Endothelial cell of umbilical vein (primary cell): ENCODE data around the gene NENF. TPM values are rescaled to one million over a fixed set of nuclear protein-coding genes. Genes with fewer than 3 reads are reported as not detected.

ENCODE experiments used
- BruUV-seq: library from RNA; stranded (reverse); fragments of 400-500 nt; replicated peaks from 2 replicates; lab custom pipeline; 2021; lab: Mats Ljungman, UMichigan
- CTCF ChIA-PET: fragments of 300-600, 350-600 bp; sonication (Branson Sonifier 250); formaldehyde crosslinking; loops from one replicate; lab custom pipeline; 2021; ENCODE audit warnings: antibody characterized with exemption, inconsistent platforms; lab: Charles Lee
- POLR2A ChIA-PET: fragments of 300-600, 350-600 bp; sonication (Branson Sonifier 250); formaldehyde crosslinking; loops from one replicate; lab custom pipeline; 2021; ENCODE audit warnings: antibody characterized with exemption, inconsistent platforms; lab: Charles Lee
- DNase-seq: peaks from one replicate; pipeline ENCODE4 v3.0.0-alpha.2; 2011; ENCODE audit warnings: low read depth, low spot score
- FAIRE-seq: peaks from 2 replicates; lab custom pipeline; 2011; peaks lifted over from hg19 to GRCh38; lab: Jason Lieb, UNC
- H2AFZ ChIP-seq: 2 replicates; pipeline ENCODE4 v1.6.0; 2012; ENCODE audit warnings: low read depth, low read length, control low read depth, inconsistent platforms
- H3K27ac ChIP-seq: 2 replicates; pipeline ENCODE4 v1.5.1; 2011; ENCODE audit warnings: low read depth, mild to moderate bottlenecking, control low read depth, low read length, moderate library complexity; ENCODE audit not compliant: insufficient read depth
- H3K27me3 ChIP-seq, 2 experiments: 2 replicates each; pipeline versions ENCODE4 v1.6.0 to v1.6.1; 2011; ENCODE audit warnings: low read length in 2 of 2, mixed read lengths in 1 of 2; ENCODE audit not compliant: control insufficient read depth in 2 of 2, insufficient read depth in 2 of 2
- H3K36me3 ChIP-seq, 2 experiments: 2 replicates in 1 of 2; 3 replicates in 1 of 2; pipeline ENCODE4 v1.5.1; 2011; ENCODE audit warnings: low read length in 2 of 2, mild to moderate bottlenecking in 1 of 2, moderate library complexity in 1 of 2; ENCODE audit not compliant: control insufficient read depth in 2 of 2, insufficient read depth in 2 of 2; ENCODE audit errors: extremely low read depth in 1 of 2
- H3K4me1 ChIP-seq: 3 replicates; pipeline ENCODE4 v1.5.1; 2011; ENCODE audit warnings: mild to moderate bottlenecking, low read length; ENCODE audit not compliant: control insufficient read depth, insufficient read depth; ENCODE audit errors: extremely low read depth
- H3K4me2 ChIP-seq: 2 replicates; pipeline ENCODE4 v1.6.1; 2011; ENCODE audit warnings: low read length, control low read depth, mixed read lengths; ENCODE audit not compliant: insufficient read depth
- H3K4me3 ChIP-seq, 3 experiments: fragments of 200-600 bp in 1 of 3; sonication (generic), shearing (Covaris generic) in 1 of 3; replicated peaks in 1 of 3; 2 replicates each; pipeline ENCODE4 v1.5.1; 2011 to 2016; ENCODE audit warnings: control low read depth in 3 of 3, low read length in 3 of 3, mild to moderate bottlenecking in 2 of 3, inconsistent platforms in 1 of 3, low read depth in 1 of 3, moderate library complexity in 1 of 3; ENCODE audit not compliant: insufficient read depth in 1 of 3
- H3K79me2 ChIP-seq: 2 replicates; pipeline ENCODE4 v1.6.0; 2012; ENCODE audit warnings: low read length, inconsistent platforms; ENCODE audit not compliant: control insufficient read depth, insufficient read depth
- H3K9ac ChIP-seq: replicated peaks from 2 replicates; pipeline ENCODE3; 2011; ENCODE audit warnings: low read length, control low read depth; ENCODE audit not compliant: insufficient read depth; ENCODE audit errors: extremely low read depth
- H3K9me1 ChIP-seq: replicated peaks from 3 replicates; pipeline ENCODE4 v1.6.0; 2011; ENCODE audit warnings: mild to moderate bottlenecking, low read length; ENCODE audit not compliant: control insufficient read depth, insufficient read depth; ENCODE audit errors: extremely low read depth
- H3K9me3 ChIP-seq: replicated peaks from 2 replicates; pipeline ENCODE4 v1.5.1; 2012; ENCODE audit warnings: low read length, inconsistent platforms; ENCODE audit not compliant: control insufficient read depth, insufficient read depth
- H4K20me1 ChIP-seq: replicated peaks from 2 replicates; pipeline ENCODE3; 2011; ENCODE audit warnings: mild to moderate bottlenecking, low read length; ENCODE audit not compliant: control insufficient read depth, insufficient read depth; ENCODE audit errors: extremely low read depth
- EZH2 ChIP-seq: IDR thresholded peaks from 2 replicates; pipeline ENCODE4 v1.6.1; 2012; ENCODE audit warnings: borderline replicate concordance, low read depth, mild to moderate bottlenecking, moderate library complexity, low read length, inconsistent platforms; ENCODE audit not compliant: severe bottlenecking
- FOS ChIP-seq: IDR thresholded peaks from 2 replicates; pipeline ENCODE4 v1.6.1; 2011; ENCODE audit warnings: mild to moderate bottlenecking, low read length, moderate library complexity, borderline replicate concordance; ENCODE audit not compliant: insufficient read depth
- GATA2 ChIP-seq: IDR thresholded peaks from 2 replicates; pipeline ENCODE4 v1.7.0; 2011; ENCODE audit warnings: low read depth, mild to moderate bottlenecking, moderate library complexity, mixed read lengths, low read length; ENCODE audit not compliant: insufficient read length, insufficient read depth
- JUN ChIP-seq: IDR thresholded peaks from 2 replicates; pipeline ENCODE4 v1.6.1; 2011; ENCODE audit warnings: borderline replicate concordance, low read depth; ENCODE audit not compliant: insufficient read length, insufficient read depth
- MYC ChIP-seq: IDR thresholded peaks from one replicate; pipeline ENCODE4 v1.6.1; 2011; ENCODE audit warnings: mild to moderate bottlenecking, low read depth, low read length
- POLR2A ChIP-seq: IDR thresholded peaks from 2 replicates; pipeline ENCODE4 v1.6.1; 2012; ENCODE audit warnings: low read depth, mild to moderate bottlenecking, control low read depth, low read length
- POLR2AphosphoS5 ChIP-seq: IDR thresholded peaks from 2 replicates; pipeline ENCODE4 v1.6.1; 2012; ENCODE audit warnings: low read depth, mild to moderate bottlenecking, control low read depth, low read length, moderate library complexity; ENCODE audit not compliant: insufficient read depth
- dilution Hi-C: fragments of 300-500 bp; cut with MboI; formaldehyde crosslinking; loops from one replicate; pipeline ENCODE4 v1.15.0; 2019; ENCODE audit warnings: low sequenced_read_pairs; ENCODE audit not compliant: extremely low pct_ligation_motif_present
- intact Hi-C: fragments of 100-400 bp; cut with micrococcal nuclease; formaldehyde crosslinking; loops from one replicate; pipeline ENCODE4 v1.10.0; 2022
- polyA plus RNA-seq, 4 experiments: library from polyadenylated mRNA; depleted of rRNA in 3 of 4; stranded (reverse) in 3 of 4; unstranded in 1 of 4; fragments of >200 nt; gene quantifications; 2 replicates each; pipeline versions ENCODE4 v1.2.1 to v1.2.3, GENCODE V29; 2011 to 2012; ENCODE audit warnings: missing spikeins in 1 of 4
- total RNA-seq: library from RNA; stranded (reverse); gene quantifications from 2 replicates; pipeline ENCODE4 v1.2.3, GENCODE V29; 2021
- TF ChIP-seq, protein P1 (sequence below): IDR thresholded peaks from 2 replicates; pipeline ENCODE4 v1.6.1; 2011; ENCODE audit not compliant: insufficient read depth, insufficient read length
- TF ChIP-seq, protein P2 (sequence below), 2 donors: IDR thresholded peaks; 1 replicate in 1 of 2; 2 replicates in 1 of 2; pipeline ENCODE4 v1.5.1; 2011; ENCODE audit warnings: low read length in 2 of 2, mild to moderate bottlenecking in 2 of 2, moderate library complexity in 2 of 2, control low read depth in 1 of 2, inconsistent platforms in 1 of 2, low read depth in 1 of 2; ENCODE audit not compliant: insufficient read depth in 1 of 2; ENCODE audit errors: extremely low read depth in 1 of 2

Gene NENF
- total and polyA plus RNA-seq, 2 donors (not counting 3 experiments of a cell fraction or from before 2014, with no cell fraction given) = 19.8 to 23.0 TPM

DNA sequence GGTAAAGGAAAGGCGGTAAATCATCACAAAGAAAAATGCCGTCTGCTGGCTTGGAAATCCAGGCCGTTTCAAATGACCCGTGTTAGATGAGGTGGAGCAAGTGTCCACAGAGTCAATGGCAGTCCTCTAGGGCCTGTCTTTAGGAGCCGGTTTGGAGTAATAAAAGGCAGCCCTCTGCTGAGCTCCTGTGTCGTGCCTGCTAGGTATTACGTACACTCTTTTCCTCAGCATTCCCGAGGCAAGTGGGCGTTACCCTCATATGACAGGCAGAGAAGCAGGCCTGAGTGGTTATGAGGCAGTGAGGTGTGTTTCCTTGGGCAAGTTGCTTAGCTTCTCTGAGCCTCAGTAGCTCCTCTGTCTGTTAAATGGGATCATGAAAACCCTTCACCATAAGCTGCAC, 7.7 kb downstream of the NENF start:
- Histone ChIP-seq H2AFZ (no peak overlapping the region), H3K9ac (no peak overlapping the region), H3K27ac (no peak overlapping the region), H3K4me1 (no peaks in the 10 kb centered on the region), H3K36me3 (no peaks in the 10 kb centered on the region), H3K9me3 (no peaks in the 10 kb centered on the region), H4K20me1 (no peaks in the 10 kb centered on the region), H3K9me1 (no peaks in the 10 kb centered on the region), H3K4me2 (no peak overlapping the region), H3K79me2 (no peaks in the 10 kb centered on the region), H3K27me3 (no peaks in the 10 kb centered on the region), H3K4me3 (no peak overlapping the region)
- POLR2A ChIA-PET = interaction anchor here (0.6 kb wide), 1 partner anchor 481 kb away, joined by 4 read pairs; no protein-coding TSS in a partner anchor
- no TSS peak for BruUV-seq
- dilution Hi-C loops (no loop called here), intact Hi-C loops (no loop called here)
- DNase-seq = no peak
- FAIRE-seq = no peak
- CTCF ChIA-PET = interaction anchor here (1.2 to 3.3 kb wide), 2 partner anchors 10 to 16 kb away, joined by 3 to 24 read pairs; no protein-coding TSS in a partner anchor
- TF ChIP-seq, protein P1, sequence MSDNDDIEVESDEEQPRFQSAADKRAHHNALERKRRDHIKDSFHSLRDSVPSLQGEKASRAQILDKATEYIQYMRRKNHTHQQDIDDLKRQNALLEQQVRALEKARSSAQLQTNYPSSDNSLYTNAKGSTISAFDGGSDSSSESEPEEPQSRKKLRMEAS = no peak
- TF ChIP-seq JUN (no peak), MYC (no peak), EZH2 (no peak), POLR2A (no peak), POLR2AphosphoS5 (no peak), FOS (no peak), GATA2 (no peak)
- TF ChIP-seq, protein P2, sequence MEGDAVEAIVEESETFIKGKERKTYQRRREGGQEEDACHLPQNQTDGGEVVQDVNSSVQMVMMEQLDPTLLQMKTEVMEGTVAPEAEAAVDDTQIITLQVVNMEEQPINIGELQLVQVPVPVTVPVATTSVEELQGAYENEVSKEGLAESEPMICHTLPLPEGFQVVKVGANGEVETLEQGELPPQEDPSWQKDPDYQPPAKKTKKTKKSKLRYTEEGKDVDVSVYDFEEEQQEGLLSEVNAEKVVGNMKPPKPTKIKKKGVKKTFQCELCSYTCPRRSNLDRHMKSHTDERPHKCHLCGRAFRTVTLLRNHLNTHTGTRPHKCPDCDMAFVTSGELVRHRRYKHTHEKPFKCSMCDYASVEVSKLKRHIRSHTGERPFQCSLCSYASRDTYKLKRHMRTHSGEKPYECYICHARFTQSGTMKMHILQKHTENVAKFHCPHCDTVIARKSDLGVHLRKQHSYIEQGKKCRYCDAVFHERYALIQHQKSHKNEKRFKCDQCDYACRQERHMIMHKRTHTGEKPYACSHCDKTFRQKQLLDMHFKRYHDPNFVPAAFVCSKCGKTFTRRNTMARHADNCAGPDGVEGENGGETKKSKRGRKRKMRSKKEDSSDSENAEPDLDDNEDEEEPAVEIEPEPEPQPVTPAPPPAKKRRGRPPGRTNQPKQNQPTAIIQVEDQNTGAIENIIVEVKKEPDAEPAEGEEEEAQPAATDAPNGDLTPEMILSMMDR (IDR thresholded peaks at IDR 0.05; ENCODE audit: extremely low read depth in 1 of 2, insufficient read depth in 1 of 2, low read depth in 1 of 2, low read length in 2 of 2) = no peak
